HCT116 (cell line): ENCODE results near the gene CCDC158.

ENCODE experiments used
- JUND ChIP-seq: IDR thresholded peaks from 2 replicates; pipeline ENCODE4 v1.6.1; 2012
- POLR2A ChIP-seq: IDR thresholded peaks from 2 replicates; pipeline ENCODE4 v1.7.0; 2011; ENCODE audit warnings: borderline replicate concordance; ENCODE audit not compliant: insufficient read depth, insufficient read length; ENCODE audit errors: extremely low read depth
- SP1 ChIP-seq: IDR thresholded peaks from 2 replicates; pipeline ENCODE4 v1.6.1; 2012; ENCODE audit warnings: low read depth
- ZNF274 ChIP-seq: fragments of 200-500 bp; sonication (Bioruptor generic); IDR thresholded peaks from 2 replicates; pipeline ENCODE4 v1.6.1; 2014; ENCODE audit warnings: mild to moderate bottlenecking, low read depth, low read length, inconsistent platforms
- TF ChIP-seq, protein P1 (sequence below), 3 experiments: fragments of 200-600 bp in 1 of 3; sonication (generic) in 1 of 3; IDR thresholded peaks in 2 of 3; conservative IDR thresholded peaks in 1 of 3; 2 replicates each; pipeline ENCODE4 v1.5.1; 2012 to 2017; ENCODE audit warnings: low read depth in 2 of 3, low read length in 2 of 3, antibody characterized with exemption in 1 of 3, borderline replicate concordance in 1 of 3, control low read depth in 1 of 3, mild to moderate bottlenecking in 1 of 3, mixed read lengths in 1 of 3, mixed run types in 1 of 3, moderate library complexity in 1 of 3; ENCODE audit not compliant: insufficient read depth in 1 of 3
- TF ChIP-seq, protein P2 (sequence below): IDR thresholded peaks from 2 replicates; pipeline ENCODE4 v1.6.1; 2011; ENCODE audit warnings: mild to moderate bottlenecking, low read length, moderate library complexity; ENCODE audit not compliant: insufficient replicate concordance; ENCODE audit errors: extremely low read depth

- TF ChIP-seq ZNF274, result no peak
- no peak for TF ChIP-seq SP1
- TF ChIP-seq POLR2A, result no peak
- TF ChIP-seq, protein P1, sequence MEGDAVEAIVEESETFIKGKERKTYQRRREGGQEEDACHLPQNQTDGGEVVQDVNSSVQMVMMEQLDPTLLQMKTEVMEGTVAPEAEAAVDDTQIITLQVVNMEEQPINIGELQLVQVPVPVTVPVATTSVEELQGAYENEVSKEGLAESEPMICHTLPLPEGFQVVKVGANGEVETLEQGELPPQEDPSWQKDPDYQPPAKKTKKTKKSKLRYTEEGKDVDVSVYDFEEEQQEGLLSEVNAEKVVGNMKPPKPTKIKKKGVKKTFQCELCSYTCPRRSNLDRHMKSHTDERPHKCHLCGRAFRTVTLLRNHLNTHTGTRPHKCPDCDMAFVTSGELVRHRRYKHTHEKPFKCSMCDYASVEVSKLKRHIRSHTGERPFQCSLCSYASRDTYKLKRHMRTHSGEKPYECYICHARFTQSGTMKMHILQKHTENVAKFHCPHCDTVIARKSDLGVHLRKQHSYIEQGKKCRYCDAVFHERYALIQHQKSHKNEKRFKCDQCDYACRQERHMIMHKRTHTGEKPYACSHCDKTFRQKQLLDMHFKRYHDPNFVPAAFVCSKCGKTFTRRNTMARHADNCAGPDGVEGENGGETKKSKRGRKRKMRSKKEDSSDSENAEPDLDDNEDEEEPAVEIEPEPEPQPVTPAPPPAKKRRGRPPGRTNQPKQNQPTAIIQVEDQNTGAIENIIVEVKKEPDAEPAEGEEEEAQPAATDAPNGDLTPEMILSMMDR (IDR thresholded peaks at IDR 0.05 in 2 of 3, conservative IDR thresholded peaks at IDR 0.05 in 1 of 3; ENCODE audit: borderline replicate concordance in 1 of 3, insufficient read depth in 1 of 3, low read depth in 2 of 3, low read length in 2 of 3), result no peak
- TF ChIP-seq JUND, result no peak
- TF ChIP-seq, protein P2, sequence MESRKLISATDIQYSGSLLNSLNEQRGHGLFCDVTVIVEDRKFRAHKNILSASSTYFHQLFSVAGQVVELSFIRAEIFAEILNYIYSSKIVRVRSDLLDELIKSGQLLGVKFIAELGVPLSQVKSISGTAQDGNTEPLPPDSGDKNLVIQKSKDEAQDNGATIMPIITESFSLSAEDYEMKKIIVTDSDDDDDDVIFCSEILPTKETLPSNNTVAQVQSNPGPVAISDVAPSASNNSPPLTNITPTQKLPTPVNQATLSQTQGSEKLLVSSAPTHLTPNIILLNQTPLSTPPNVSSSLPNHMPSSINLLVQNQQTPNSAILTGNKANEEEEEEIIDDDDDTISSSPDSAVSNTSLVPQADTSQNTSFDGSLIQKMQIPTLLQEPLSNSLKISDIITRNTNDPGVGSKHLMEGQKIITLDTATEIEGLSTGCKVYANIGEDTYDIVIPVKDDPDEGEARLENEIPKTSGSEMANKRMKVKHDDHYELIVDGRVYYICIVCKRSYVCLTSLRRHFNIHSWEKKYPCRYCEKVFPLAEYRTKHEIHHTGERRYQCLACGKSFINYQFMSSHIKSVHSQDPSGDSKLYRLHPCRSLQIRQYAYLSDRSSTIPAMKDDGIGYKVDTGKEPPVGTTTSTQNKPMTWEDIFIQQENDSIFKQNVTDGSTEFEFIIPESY, result no peak
Measured at GRCh38 chr4:76388160-76388908, 32.6 kb downstream of the CCDC158 start.
